ENCODE data around the gene SEMA5A.

DNA sequence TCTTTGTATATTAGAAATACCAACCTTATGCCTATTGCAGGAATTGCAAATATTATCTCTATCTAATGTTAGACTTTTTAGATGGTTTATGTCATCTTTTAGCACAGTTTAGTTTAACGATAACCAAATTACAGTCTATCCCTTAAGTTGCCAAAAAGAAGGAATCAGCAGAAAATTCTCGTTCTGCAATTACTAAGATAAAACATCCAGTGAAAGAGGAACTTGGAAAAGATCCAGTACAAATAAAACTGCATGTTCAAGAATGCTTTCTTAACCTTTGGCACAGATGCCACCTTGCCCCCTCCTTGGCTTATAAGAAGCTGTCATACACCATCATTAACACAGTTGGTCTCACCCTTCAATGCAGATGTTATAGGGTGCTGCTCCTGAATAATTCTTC, 124.0 kb downstream of the SEMA5A start:
- TF ChIP-seq POLR2A (IDR thresholded peaks at IDR 0.05; ENCODE audit: low read length) = no peak
- TF ChIP-seq GATA1 (IDR thresholded peaks at IDR 0.05; ENCODE audit: low read depth, low read length) = no peak

Measured in erythroblast (primary cell).